ENCODE measurements around the gene PKP3.

PKP3 gene

GRCh38 chr11:377174-377865, 16.7 kb upstream of the PKP3 start:
- TF ChIP-seq CTCF (IDR thresholded peaks at IDR 0.05; ENCODE audit: low read depth, low read length) = no peak
- H3K4me3 ChIP-seq (ENCODE audit: low read depth, low read length) = no peak overlapping the region

GRCh38 chr11:377883-378500, 16.0 kb upstream of the PKP3 start:
- TF ChIP-seq CTCF (IDR thresholded peaks at IDR 0.05; ENCODE audit: low read depth, low read length) = no peak

GRCh38 chr11:379205-380094, 14.6 kb upstream of the PKP3 start:
- no peak for TF ChIP-seq CTCF (IDR thresholded peaks at IDR 0.05; ENCODE audit: low read depth, low read length)

More at GRCh38 chr11:377883-378500, 16.0 kb upstream of the PKP3 start:
- no peak overlapping the region for H3K4me3 ChIP-seq (ENCODE audit: low read depth, low read length)

GRCh38 chr11:380095-380480, 13.9 kb upstream of the PKP3 start:
- no peak overlapping the region for H3K4me3 ChIP-seq (ENCODE audit: low read depth, low read length)
- TF ChIP-seq CTCF (IDR thresholded peaks at IDR 0.05; ENCODE audit: low read depth, low read length) = no peak

More at GRCh38 chr11:379205-380094, 14.6 kb upstream of the PKP3 start:
- H3K4me3 ChIP-seq (ENCODE audit: low read depth, low read length) = no peak overlapping the region

GRCh38 chr11:380491-380890, 13.5 kb upstream of the PKP3 start:
- no peak overlapping the region for H3K4me3 ChIP-seq (ENCODE audit: low read depth, low read length)
- TF ChIP-seq CTCF (IDR thresholded peaks at IDR 0.05; ENCODE audit: low read depth, low read length) = no peak

GRCh38 chr11:380996-381395, 13.0 kb upstream of the PKP3 start:
- H3K4me3 ChIP-seq (ENCODE audit: low read depth, low read length) = no peak overlapping the region
- TF ChIP-seq CTCF (IDR thresholded peaks at IDR 0.05; ENCODE audit: low read depth, low read length) = no peak
